Stromal cell of bone marrow (primary cell): ENCODE results near the gene PFDN1.
"Not testable (repeated sequence)": the region's sequence is repeated elsewhere in the genome, so short reads cannot be mapped to it uniquely, and the experiment has no call there.

Source experiments
- DNase-seq: peaks from one replicate; pipeline ENCODE4 v3.0.0-alpha.2; 2012; ENCODE audit warnings: low read depth

PFDN1 gene

GRCh38 chr5:140302786-140303639, at the start of gene PFDN1:
TSS of gene PFDN1 (minus strand) at chr5:140303101. CDS start at chr5:140303073, 28 bp downstream.
- peak; percentile 93 for DNase-seq

- peak; percentile 61 for DNase-seq
Measured at GRCh38 chr5:140351609-140352334, 48.9 kb upstream of the PFDN1 start.

GRCh38 chr5:140349244-140349643, 46.3 kb upstream of the PFDN1 start:
- peak; percentile 21 for DNase-seq

GRCh38 chr5:140348104-140348503, 45.2 kb upstream of the PFDN1 start:
- no peak for DNase-seq

GRCh38 chr5:140347360-140347759, 44.5 kb upstream of the PFDN1 start:
- DNase-seq = no peak

- DNase-seq = no peak
Measured at GRCh38 chr5:140346348-140347221, 43.7 kb upstream of the PFDN1 start, which contains the start of gene HBEGF. TSS of gene HBEGF (minus strand) at chr5:140346603. CDS start at chr5:140346328, 275 bp downstream.

- no peak for DNase-seq
Measured at GRCh38 chr5:140345919-140346347, 43.0 kb upstream of the PFDN1 start.

- DNase-seq = no peak
Measured at GRCh38 chr5:140344683-140345423, 42.0 kb upstream of the PFDN1 start.

GRCh38 chr5:140343849-140344248, 40.9 kb upstream of the PFDN1 start:
- DNase-seq = not testable (repeated sequence)

GRCh38 chr5:140342896-140343295, 40.0 kb upstream of the PFDN1 start:
- DNase-seq = no peak

GRCh38 chr5:140342287-140342686, 39.4 kb upstream of the PFDN1 start:
- no peak for DNase-seq

GRCh38 chr5:140341591-140341990, 38.7 kb upstream of the PFDN1 start:
- DNase-seq = no peak

- DNase-seq = no peak
Measured at GRCh38 chr5:140340605-140341121, 37.8 kb upstream of the PFDN1 start.

GRCh38 chr5:140339636-140340035, 36.7 kb upstream of the PFDN1 start:
- DNase-seq = no peak

GRCh38 chr5:140338908-140339307, 36.0 kb upstream of the PFDN1 start:
- no peak for DNase-seq

GRCh38 chr5:140338336-140338735, 35.4 kb upstream of the PFDN1 start:
- no peak for DNase-seq

- DNase-seq = no peak
Measured at GRCh38 chr5:140337880-140338279, 35.0 kb upstream of the PFDN1 start.

GRCh38 chr5:140336388-140336787, 33.5 kb upstream of the PFDN1 start:
- no peak for DNase-seq

GRCh38 chr5:140331638-140332037, 28.7 kb upstream of the PFDN1 start:
- no peak for DNase-seq

- no peak for DNase-seq
Measured at GRCh38 chr5:140329739-140330481, 27.0 kb upstream of the PFDN1 start.
